HCT116 (cell line): ENCODE results near the gene SERGEF. TPM values are rescaled to one million over a fixed set of nuclear protein-coding genes. Genes with fewer than 3 reads are reported as not detected.
"Not testable (repeated sequence)": the region's sequence is repeated elsewhere in the genome, so short reads cannot be mapped to it uniquely, and the experiment has no call there.

Source experiments
- ATAC-seq: fragments of 200-7000 bp; cut with Tn5 transposase; 2 replicates; pipeline ENCODE4 v1.9.1; 2020; ENCODE audit warnings: mild to moderate bottlenecking, moderate library complexity
- BruUV-seq: library from RNA; stranded (reverse); fragments of 400-500 nt; replicated peaks from 2 replicates; lab custom pipeline; 2021; lab: Mats Ljungman, UMichigan
- CTCF ChIA-PET: fragments of 300-600 bp; sonication (Branson Sonifier 250); formaldehyde crosslinking; loops from one replicate; lab custom pipeline; 2021; ENCODE audit warnings: antibody characterized with exemption; lab: Charles Lee
- POLR2A ChIA-PET: fragments of 300-600, 350-600 bp; sonication (Branson Sonifier 250); formaldehyde crosslinking; loops from one replicate; lab custom pipeline; 2021; ENCODE audit warnings: antibody characterized with exemption; lab: Charles Lee
- RAD21 ChIA-PET, 2 experiments: fragments of 300-600 bp; sonication (Branson Sonifier 250); formaldehyde crosslinking; loops; one replicate each; lab custom pipeline; 2023; ENCODE audit warnings: low total read pairs in 2 of 2; ENCODE audit not compliant: uncharacterized antibody in 2 of 2, unreplicated experiment in 2 of 2, low non-redundant PET in 1 of 2; lab: Charles Lee
- DNase-seq: peaks from one replicate; pipeline ENCODE4 v3.0.0-alpha.2; 2010; ENCODE audit warnings: low read depth, low spot score
- H2AFZ ChIP-seq: fragments of 200-600 bp; shearing (Covaris generic), sonication (generic); 2 replicates; pipeline ENCODE4 v1.6.1; 2017; ENCODE audit warnings: low read depth, mixed run types, mixed read lengths, antibody characterized with exemption, low read length; ENCODE audit not compliant: poor library complexity, severe bottlenecking
- H3K27ac ChIP-seq: 2 replicates; pipeline ENCODE4 v1.5.1; 2012; ENCODE audit warnings: low read depth, low read length
- H3K27me3 ChIP-seq: fragments of 200-600 bp; sonication (generic); 2 replicates; pipeline ENCODE4 v1.6.1; 2016; ENCODE audit warnings: mixed run types, low read length, mixed read lengths; ENCODE audit not compliant: insufficient read depth
- H3K36me3 ChIP-seq, 2 experiments: fragments of 200-500 bp in 1 of 2; fragments of 200-600 bp in 1 of 2; sonication (Bioruptor generic) in 1 of 2; sonication (generic) in 1 of 2; 2 replicates each; pipeline versions ENCODE4 v1.5.1 to v1.6.1; 2014 to 2016; ENCODE audit warnings: low read length in 2 of 2, inconsistent platforms in 1 of 2, mixed read lengths in 1 of 2, mixed run types in 1 of 2; ENCODE audit not compliant: insufficient read depth in 2 of 2, control insufficient read depth in 1 of 2
- H3K4me1 ChIP-seq, 2 experiments: fragments of 200-600 bp in 1 of 2; sonication (generic) in 1 of 2; 2 replicates each; pipeline versions ENCODE4 v1.5.1 to v1.6.1; 2012 to 2017; ENCODE audit warnings: low read length in 2 of 2, inconsistent platforms in 1 of 2, mild to moderate bottlenecking in 1 of 2, mixed read lengths in 1 of 2, mixed run types in 1 of 2, moderate library complexity in 1 of 2; ENCODE audit not compliant: insufficient read depth in 2 of 2, control insufficient read depth in 1 of 2
- H3K4me2 ChIP-seq: fragments of 200-600 bp; sonication (generic); 2 replicates; pipeline ENCODE4 v1.6.1; 2017; ENCODE audit warnings: mixed run types, low read length, mixed read lengths
- H3K4me3 ChIP-seq, 2 experiments: fragments of 200-600 bp in 1 of 2; sonication (generic) in 1 of 2; replicated peaks in 1 of 2; 2 replicates each; pipeline ENCODE4 v1.5.1; 2011 to 2016; ENCODE audit warnings: low read length in 2 of 2, control low read depth in 1 of 2, low read depth in 1 of 2, mild to moderate bottlenecking in 1 of 2, mixed read lengths in 1 of 2, mixed run types in 1 of 2
- H3K79me2 ChIP-seq: fragments of 200-600 bp; sonication (generic); 2 replicates; pipeline ENCODE4 v1.6.1; 2017; ENCODE audit warnings: mild to moderate bottlenecking, mixed run types, low read length, moderate library complexity, mixed read lengths; ENCODE audit not compliant: insufficient read depth
- H3K9ac ChIP-seq: fragments of 200-600 bp; sonication (generic); 2 replicates; pipeline ENCODE4 v1.6.1; 2016; ENCODE audit warnings: low read length, mixed read lengths
- H3K9me2 ChIP-seq: fragments of 200-600 bp; sonication (generic), shearing (Covaris generic); 2 replicates; pipeline ENCODE4 v1.6.1; 2017; ENCODE audit warnings: mixed run types, mild to moderate bottlenecking, moderate library complexity; ENCODE audit not compliant: insufficient read depth
- H3K9me3 ChIP-seq, 2 experiments: fragments of 200-500 bp in 1 of 2; fragments of 200-600 bp in 1 of 2; sonication (Bioruptor generic) in 1 of 2; sonication (generic) in 1 of 2; 2 replicates each; pipeline ENCODE4 v1.6.1; 2014 to 2017; ENCODE audit warnings: low read length in 2 of 2, mixed read lengths in 2 of 2, inconsistent platforms in 1 of 2, low read depth in 1 of 2, mild to moderate bottlenecking in 1 of 2, mixed run types in 1 of 2, moderate library complexity in 1 of 2; ENCODE audit not compliant: control insufficient read depth in 1 of 2, insufficient read depth in 1 of 2
- H4K20me1 ChIP-seq: fragments of 200-600 bp; sonication (generic), shearing (Covaris generic); 2 replicates; pipeline ENCODE4 v1.6.1; 2017; ENCODE audit warnings: mixed run types, mild to moderate bottlenecking, moderate library complexity; ENCODE audit not compliant: insufficient read depth
- CEBPB ChIP-seq: IDR thresholded peaks from 2 replicates; pipeline ENCODE4 v1.6.1; 2012; ENCODE audit warnings: low read depth
- EZH2 ChIP-seq: fragments of 200-600 bp; sonication (generic); IDR thresholded peaks from 2 replicates; pipeline ENCODE4 v1.6.1; 2017; ENCODE audit warnings: antibody characterized with exemption, mixed run types
- EZH2phosphoT487 ChIP-seq: fragments of 200-600 bp; IDR thresholded peaks from 2 replicates; pipeline ENCODE4 v1.6.1; 2018; ENCODE audit warnings: antibody characterized with exemption, borderline replicate concordance
- FOSL1 ChIP-seq: IDR thresholded peaks from 2 replicates; pipeline ENCODE4 v1.6.1; 2012; ENCODE audit warnings: low read depth
- JUND ChIP-seq: IDR thresholded peaks from 2 replicates; pipeline ENCODE4 v1.6.1; 2012
- MAX ChIP-seq: IDR thresholded peaks from 2 replicates; pipeline ENCODE4 v1.6.1; 2012
- REST ChIP-seq: IDR thresholded peaks from 2 replicates; pipeline ENCODE4 v1.6.1; 2012; ENCODE audit warnings: low read depth
- SIN3A ChIP-seq: IDR thresholded peaks from 2 replicates; pipeline ENCODE4 v1.6.1; 2012; ENCODE audit warnings: low read depth
- SP1 ChIP-seq: IDR thresholded peaks from 2 replicates; pipeline ENCODE4 v1.6.1; 2012; ENCODE audit warnings: low read depth
- YY1 ChIP-seq: IDR thresholded peaks from 2 replicates; pipeline ENCODE4 v1.6.1; 2011; ENCODE audit warnings: low read length, low read depth, moderate library complexity, mild to moderate bottlenecking; ENCODE audit not compliant: insufficient replicate concordance; ENCODE audit errors: extremely low read depth
- ZFX ChIP-seq: fragments of 450-650 bp; IDR thresholded peaks from 2 replicates; pipeline ENCODE4 v1.6.1; 2017
- ZNF274 ChIP-seq: fragments of 200-500 bp; sonication (Bioruptor generic); IDR thresholded peaks from 2 replicates; pipeline ENCODE4 v1.6.1; 2014; ENCODE audit warnings: mild to moderate bottlenecking, low read depth, low read length, inconsistent platforms
- intact Hi-C: fragments of 100-400 bp; cut with micrococcal nuclease; formaldehyde crosslinking; loops from 2 replicates; pipeline ENCODE4 v1.10.0; 2022
- total RNA-seq: library from RNA; stranded (reverse); gene quantifications from one replicate; pipeline ENCODE4 v1.2.1, GENCODE V29; 2021; ENCODE audit not compliant: unreplicated experiment

SERGEF gene
- total RNA-seq, 1 experiment from 2014 or later: 32.8 TPM

- Histone ChIP-seq H3K27me3 (no peaks in the 10 kb centered on the region), H3K79me2 (no peaks in the 10 kb centered on the region), H4K20me1 (no peaks in the 10 kb centered on the region), H3K4me2 (no peak overlapping the region), H3K9me3 (no peaks in the 10 kb centered on the region), H3K9me2 (no peaks in the 10 kb centered on the region), H2AFZ (no peak overlapping the region), H3K4me1 (no peaks in the 10 kb centered on the region), H3K4me3 (no peak overlapping the region), H3K36me3 (peaks cover 4 to 13% of the 10 kb centered on the region in 2 experiments; a peak in 1 of 4 replicates), H3K9ac (no peak overlapping the region), H3K27ac (no peak overlapping the region)
- TF ChIP-seq ZFX (no peak), FOSL1 (no peak)
- DNase-seq (no peak), ATAC-seq (no peak)
- ChIA-PET POLR2A (no interaction called here), CTCF (no interaction called here), RAD21 (no interaction called here)
- intact Hi-C loops: no loop called here
- no TSS peak for BruUV-seq
Measured at GRCh38 chr11:18000760-18001159, 12.1 kb downstream of the SERGEF start.

- H3K36me3 ChIP-seq: peaks cover 4 to 13% of the 10 kb centered on the region in 2 experiments; a peak in 1 of 4 replicates
- H3K4me2 ChIP-seq, H4K20me1 ChIP-seq, POLR2A ChIA-PET, H3K4me3 ChIP-seq, H3K9ac ChIP-seq, BruUV-seq, H3K9me3 ChIP-seq, H3K79me2 ChIP-seq, H3K27me3 ChIP-seq, H3K4me1 ChIP-seq, H2AFZ ChIP-seq, H3K27ac ChIP-seq, H3K9me2 ChIP-seq, DNase-seq, intact Hi-C loops, ATAC-seq, RAD21 ChIA-PET: not testable (repeated sequence)
- CTCF ChIA-PET: interaction anchor here (1.2 kb wide), 1 partner anchor 13 kb away, joined by 3 read pairs; no protein-coding TSS in a partner anchor
Measured at GRCh38 chr11:18000128-18000527, 12.7 kb downstream of the SERGEF start.

GRCh38 chr11:17992916-17993315 lies 19.9 kb downstream of the SERGEF start:
- POLR2A ChIA-PET: no interaction called here
- TF ChIP-seq EZH2phosphoT487 (no peak), SIN3A (no peak), REST (no peak), YY1 (no peak), ZNF274 (no peak), CEBPB (no peak), FOSL1 (no peak), EZH2 (no peak), JUND (no peak), MAX (no peak), SP1 (no peak)
- TF ChIP-seq, all 23 proteins: peak for 0
- H3K27me3 ChIP-seq: no peaks in the 10 kb centered on the region
- no peak overlapping the region for H3K9ac ChIP-seq
- RAD21 ChIA-PET: no interaction called here
- DNase-seq: no peak
- H3K4me1 ChIP-seq: no peaks in the 10 kb centered on the region
- H3K9me3 ChIP-seq: no peaks in the 10 kb centered on the region
- CTCF ChIA-PET: interaction anchor here (1.3 kb wide), 1 partner anchor 211 kb away, joined by 3 read pairs; no protein-coding TSS in a partner anchor
- intact Hi-C loops: loop anchor here (5.0 kb wide), 2 partner anchors 114 to 209 kb away; partner anchors contain the start of gene SAAL1
- H3K9me2 ChIP-seq: no peaks in the 10 kb centered on the region
- no peaks in the 10 kb centered on the region; a peak in 1 of 4 replicates for H3K36me3 ChIP-seq
- no TSS peak for BruUV-seq
- no peak overlapping the region for H2AFZ ChIP-seq
- ATAC-seq: no peak
- H4K20me1 ChIP-seq: no peaks in the 10 kb centered on the region
- H3K79me2 ChIP-seq: no peaks in the 10 kb centered on the region
- H3K27ac ChIP-seq: no peak overlapping the region
- H3K4me2 ChIP-seq: no peak overlapping the region
- no peak overlapping the region for H3K4me3 ChIP-seq
